G401.6 (cell line): ENCODE measurements around the gene C16orf46.

Experiments used
- FAIRE-seq: peaks from 2 replicates; lab custom pipeline; 2012; peaks lifted over from hg19 to GRCh38; lab: Jason Lieb, UNC

Gene C16orf46

GRCh38 chr16:81012974-81013373, 64.1 kb downstream of the C16orf46 start:
- no peak for FAIRE-seq
